Subcutaneous abdominal adipose tissue (tissue), 5 donors: ENCODE data around the gene C4orf54.

Experiments used
- H3K27ac ChIP-seq: one replicate; pipeline ENCODE4 v1.7.0; 2013; ENCODE audit warnings: low read depth, mild to moderate bottlenecking, inconsistent platforms, low read length, moderate library complexity
- H3K27me3 ChIP-seq, 5 donors: one replicate each; pipeline ENCODE4 v1.7.0; 2013; ENCODE audit warnings: low read length in 5 of 5, inconsistent platforms in 1 of 5; ENCODE audit not compliant: control insufficient read depth in 5 of 5, insufficient read depth in 4 of 5
- H3K36me3 ChIP-seq, 5 donors: one replicate each; pipeline ENCODE4 v1.7.0; 2013; ENCODE audit warnings: low read length in 5 of 5; ENCODE audit not compliant: control insufficient read depth in 5 of 5, insufficient read depth in 5 of 5
- H3K4me1 ChIP-seq, 5 donors: one replicate each; pipeline ENCODE4 v1.7.0; 2013; ENCODE audit warnings: low read length in 5 of 5, mild to moderate bottlenecking in 3 of 5, moderate library complexity in 1 of 5; ENCODE audit not compliant: control insufficient read depth in 5 of 5, insufficient read depth in 5 of 5
- H3K4me3 ChIP-seq, 5 donors: one replicate each; pipeline ENCODE4 v1.7.0; 2013; ENCODE audit warnings: low read length in 5 of 5, low read depth in 1 of 5
- H3K9ac ChIP-seq, 5 donors: one replicate each; pipeline ENCODE4 v1.7.0; 2013; ENCODE audit warnings: low read length in 5 of 5, mild to moderate bottlenecking in 4 of 5, moderate library complexity in 3 of 5
- H3K9me3 ChIP-seq, 5 donors: one replicate each; pipeline ENCODE4 v1.7.0; 2013; ENCODE audit warnings: low read length in 5 of 5; ENCODE audit not compliant: control insufficient read depth in 5 of 5
- donor health status: healthy.
- donor health status: healthy.
- donor health status: healthy.
- donor health status: healthy.
- donor health status: healthy.

C4orf54 gene

GRCh38 chr4:99654361-99654761 is 3.3 kb downstream of the C4orf54 start:
- H3K4me1 ChIP-seq: peaks cover 0 to 5% (median 3%) of the 10 kb centered on the region in 5 donors

GRCh38 chr4:99653916-99654315 is 3.7 kb downstream of the C4orf54 start:
- no peaks in the 10 kb centered on the region for H3K36me3 ChIP-seq
- peaks cover 0 to 5% (median 3%) of the 10 kb centered on the region in 5 donors for H3K4me1 ChIP-seq
- H3K9ac ChIP-seq: no peak overlapping the region
- no peaks in the 10 kb centered on the region for H3K27me3 ChIP-seq
- H3K9me3 ChIP-seq: no peaks in the 10 kb centered on the region
- no peak overlapping the region for H3K4me3 ChIP-seq
- H3K27ac ChIP-seq: no peak overlapping the region

More at GRCh38 chr4:99654361-99654761, 3.3 kb downstream of the C4orf54 start:
- Histone ChIP-seq H3K4me3 (no peak overlapping the region), H3K36me3 (no peaks in the 10 kb centered on the region), H3K27me3 (no peaks in the 10 kb centered on the region), H3K9me3 (no peaks in the 10 kb centered on the region), H3K9ac (no peak overlapping the region), H3K27ac (no peak overlapping the region)

GRCh38 chr4:99652596-99653436 is 4.8 kb downstream of the C4orf54 start:
- no peak overlapping the region for H3K9ac ChIP-seq
- H3K36me3 ChIP-seq: no peaks in the 10 kb centered on the region
- H3K4me1 ChIP-seq: peaks cover 0 to 5% (median 3%) of the 10 kb centered on the region in 5 donors
- H3K4me3 ChIP-seq: no peak overlapping the region
- no peak overlapping the region for H3K27ac ChIP-seq
- no peaks in the 10 kb centered on the region for H3K9me3 ChIP-seq
- no peaks in the 10 kb centered on the region for H3K27me3 ChIP-seq

- H3K27me3 ChIP-seq: no peaks in the 10 kb centered on the region
- H3K9ac ChIP-seq: no peak overlapping the region
- peaks cover 0 to 7% (median 3%) of the 10 kb centered on the region in 5 donors for H3K4me1 ChIP-seq
- no peaks in the 10 kb centered on the region for H3K9me3 ChIP-seq
- H3K36me3 ChIP-seq: no peaks in the 10 kb centered on the region
- no peak overlapping the region for H3K4me3 ChIP-seq
- no peak overlapping the region for H3K27ac ChIP-seq
Measured at GRCh38 chr4:99651811-99652485, 5.7 kb downstream of the C4orf54 start.

- Histone ChIP-seq H3K9me3 (no peaks in the 10 kb centered on the region), H3K27ac (no peak overlapping the region), H3K4me3 (no peak overlapping the region), H3K36me3 (no peaks in the 10 kb centered on the region), H3K27me3 (no peaks in the 10 kb centered on the region), H3K9ac (no peak overlapping the region), H3K4me1 (peaks cover 0 to 11% (median 4%) of the 10 kb centered on the region in 5 donors)
Measured at GRCh38 chr4:99651016-99651769, 6.4 kb downstream of the C4orf54 start.

GRCh38 chr4:99649778-99650177 is 7.8 kb downstream of the C4orf54 start:
- H3K36me3 ChIP-seq: no peaks in the 10 kb centered on the region
- no peaks in the 10 kb centered on the region for H3K9me3 ChIP-seq
- H3K4me1 ChIP-seq: peaks cover 0 to 20% (median 5%) of the 10 kb centered on the region in 5 donors
- H3K27me3 ChIP-seq: no peaks in the 10 kb centered on the region
- H3K27ac ChIP-seq: no peak overlapping the region
- H3K9ac ChIP-seq: no peak overlapping the region
- no peak overlapping the region for H3K4me3 ChIP-seq

GRCh38 chr4:99649208-99649607 is 8.4 kb downstream of the C4orf54 start:
- H3K4me3 ChIP-seq: no peak overlapping the region
- H3K9me3 ChIP-seq: no peaks in the 10 kb centered on the region
- no peak overlapping the region for H3K27ac ChIP-seq
- H3K27me3 ChIP-seq: no peaks in the 10 kb centered on the region
- no peak overlapping the region for H3K9ac ChIP-seq
- peaks cover 0 to 22% (median 5%) of the 10 kb centered on the region in 5 donors for H3K4me1 ChIP-seq
- H3K36me3 ChIP-seq: no peaks in the 10 kb centered on the region

- Histone ChIP-seq H3K27ac (no peak overlapping the region), H3K4me3 (no peak overlapping the region), H3K9ac (no peak overlapping the region), H3K36me3 (no peaks in the 10 kb centered on the region), H3K27me3 (no peaks in the 10 kb centered on the region), H3K9me3 (no peaks in the 10 kb centered on the region), H3K4me1 (peaks cover 0 to 31% (median 11%) of the 10 kb centered on the region in 5 donors)
Measured at GRCh38 chr4:99648321-99648720, 9.3 kb downstream of the C4orf54 start.

GRCh38 chr4:99647071-99647470 is 10.6 kb downstream of the C4orf54 start:
- H3K4me3 ChIP-seq: no peak overlapping the region
- no peak overlapping the region for H3K27ac ChIP-seq

More at GRCh38 chr4:99647071-99647470, 10.6 kb downstream of the C4orf54 start:
- H3K27me3 ChIP-seq: no peaks in the 10 kb centered on the region
- no peak overlapping the region for H3K9ac ChIP-seq
- no peaks in the 10 kb centered on the region for H3K36me3 ChIP-seq
- peaks cover 0 to 41% (median 16%) of the 10 kb centered on the region in 5 donors for H3K4me1 ChIP-seq
- no peaks in the 10 kb centered on the region for H3K9me3 ChIP-seq
